GM18951 (cell line): ENCODE measurements around the gene FNIP1.
"Not testable (repeated sequence)": the region's sequence is repeated elsewhere in the genome, so short reads cannot be mapped to it uniquely, and the experiment has no call there.

Experiments
- POLR2A ChIP-seq: IDR thresholded peaks from 4 replicates; pipeline ENCODE4 v1.6.1; 2011; ENCODE audit warnings: mild to moderate bottlenecking; ENCODE audit not compliant: insufficient read length, insufficient read depth; ENCODE audit errors: extremely low read depth
- in situ Hi-C: fragments of 300-500 bp; cut with MboI; formaldehyde crosslinking; loops from one replicate; pipeline ENCODE4 v1.12.0; 2022; ENCODE audit warnings: low sequenced_read_pairs, mixed read lengths, inconsistent platforms; ENCODE audit not compliant: unreplicated experiment

FNIP1 gene

GRCh38 chr5:131795879-131796792 lies 681 bp downstream of the FNIP1 start:
- in situ Hi-C loops = no loop called here

GRCh38 chr5:131795228-131795627 lies 1.6 kb downstream of the FNIP1 start:
- no peak for TF ChIP-seq POLR2A
- in situ Hi-C loops = no loop called here

More at GRCh38 chr5:131795879-131796792, 681 bp downstream of the FNIP1 start:
- TF ChIP-seq POLR2A = no peak

DNA sequence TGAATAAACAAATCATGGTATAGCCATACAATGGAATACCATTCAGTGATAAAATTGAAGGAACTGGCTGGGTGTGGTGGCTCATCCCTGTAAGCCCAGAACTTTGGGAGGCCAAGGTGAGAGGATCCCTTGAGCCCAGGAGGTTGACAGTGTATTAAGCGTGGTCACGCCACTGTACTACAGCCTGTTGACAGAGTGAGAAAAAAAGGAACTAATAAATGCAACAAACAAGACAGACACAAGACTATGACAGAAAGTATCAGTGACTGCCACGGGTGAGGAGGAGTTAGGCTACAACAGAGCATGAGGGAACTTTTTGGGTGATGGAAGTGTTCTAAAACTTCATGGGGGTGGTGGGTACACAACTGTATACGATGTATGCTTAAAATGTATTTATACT lies 2.2 kb downstream of the FNIP1 start:
- TF ChIP-seq POLR2A = no peak
- in situ Hi-C loops = no loop called here

DNA sequence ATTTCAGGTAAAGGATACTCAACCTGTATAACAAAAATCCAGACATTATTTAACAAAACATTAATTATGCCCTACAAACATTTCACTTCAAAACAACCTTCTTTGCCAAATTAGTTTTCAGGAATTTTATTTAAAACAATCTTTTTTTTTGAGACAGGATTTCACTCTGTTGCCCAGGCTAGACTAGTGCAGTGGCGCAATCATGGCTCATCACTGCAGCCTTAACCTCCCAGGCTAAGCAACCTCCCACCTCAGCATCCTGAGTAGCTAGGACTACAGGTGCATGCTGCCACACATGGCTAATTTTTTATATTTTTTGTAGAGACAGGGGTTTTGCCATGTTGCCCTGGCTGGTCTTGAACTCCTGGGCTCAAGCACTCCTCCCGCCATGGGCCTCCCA lies 3.9 kb downstream of the FNIP1 start:
- TF ChIP-seq POLR2A = no peak
- in situ Hi-C loops = no loop called here

DNA sequence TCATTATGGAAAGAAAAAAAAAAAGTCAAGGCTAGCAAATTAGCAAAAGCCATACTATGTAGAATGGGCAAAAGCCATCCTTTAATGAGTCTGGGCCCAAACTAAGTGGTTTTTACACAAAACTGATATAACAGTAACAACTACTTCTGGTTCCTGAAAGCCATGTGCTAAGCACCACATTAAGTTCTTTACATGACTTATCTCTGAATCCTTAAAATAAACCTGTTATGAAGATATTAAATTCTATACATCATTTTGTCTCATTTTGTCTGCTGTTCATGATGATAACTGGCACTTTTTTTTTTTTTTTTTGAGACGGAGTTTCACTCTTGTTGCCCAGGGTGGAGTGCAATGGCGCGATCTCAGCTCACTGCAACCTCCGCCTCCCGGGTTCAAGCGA lies 5.0 kb downstream of the FNIP1 start:
- in situ Hi-C loops = no loop called here
- no peak for TF ChIP-seq POLR2A

DNA sequence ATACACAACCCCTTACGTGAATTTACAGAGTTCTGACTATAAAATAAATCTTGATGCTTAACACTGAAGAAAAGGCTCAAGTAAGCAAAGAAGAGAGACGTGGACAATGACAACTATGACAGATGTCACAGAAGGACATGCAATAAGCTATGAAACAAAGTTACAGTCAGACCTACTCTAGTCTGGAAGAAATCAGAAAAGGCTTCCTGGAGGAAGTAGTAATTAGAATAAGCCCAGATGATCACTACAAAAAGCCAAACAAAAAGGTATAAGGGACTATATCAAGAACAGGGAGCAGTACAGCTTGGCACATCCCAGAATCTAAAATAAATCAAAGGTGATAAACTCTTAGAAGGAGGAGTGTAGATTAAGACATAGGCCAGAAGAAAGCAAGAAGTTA lies 6.3 kb downstream of the FNIP1 start:
- in situ Hi-C loops = no loop called here
- TF ChIP-seq POLR2A = no peak

GRCh38 chr5:131789765-131790164 lies 7.1 kb downstream of the FNIP1 start:
- in situ Hi-C loops = no loop called here
- TF ChIP-seq POLR2A = no peak

GRCh38 chr5:131787736-131788135 lies 9.1 kb downstream of the FNIP1 start:
- no peak for TF ChIP-seq POLR2A

DNA sequence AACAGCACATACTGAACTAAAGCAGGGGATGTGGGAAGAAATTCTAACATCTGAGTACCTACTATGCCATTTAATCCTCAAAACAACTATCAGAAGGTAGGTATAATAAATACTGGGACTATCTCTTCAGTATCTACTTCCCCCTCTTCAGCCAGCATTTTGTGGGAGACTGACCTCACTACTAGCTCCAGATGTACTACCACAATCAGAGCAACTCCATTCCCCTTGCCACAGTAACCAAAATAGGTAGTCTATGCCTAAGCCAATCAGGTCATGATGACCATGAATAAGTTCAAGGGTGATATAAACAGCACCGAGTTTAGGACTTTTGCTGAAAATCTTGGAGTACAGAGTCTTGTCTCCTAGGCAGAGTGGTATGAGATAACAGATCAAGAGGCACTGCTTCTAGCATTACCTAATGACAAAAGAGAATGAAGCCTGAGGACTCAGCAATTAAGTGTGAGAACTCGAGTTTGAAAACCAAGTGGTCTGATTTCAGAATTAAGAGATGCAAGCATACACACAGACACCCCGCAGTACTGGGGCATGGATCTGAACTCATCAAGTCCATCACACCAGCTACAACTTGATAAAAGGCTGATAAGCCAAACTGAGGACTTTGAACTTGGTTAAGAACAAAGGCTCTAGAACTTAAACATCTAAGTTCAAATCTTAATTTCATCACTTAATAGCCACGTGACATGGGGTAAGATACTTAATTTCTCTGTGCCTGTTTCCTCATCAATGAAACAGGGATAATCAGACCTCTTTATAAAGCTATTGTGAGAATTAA lies 9.7 kb downstream of the FNIP1 start:
- TF ChIP-seq POLR2A = no peak
- in situ Hi-C loops = no loop called here

More at GRCh38 chr5:131787736-131788135, 9.1 kb downstream of the FNIP1 start:
- in situ Hi-C loops = no loop called here

DNA sequence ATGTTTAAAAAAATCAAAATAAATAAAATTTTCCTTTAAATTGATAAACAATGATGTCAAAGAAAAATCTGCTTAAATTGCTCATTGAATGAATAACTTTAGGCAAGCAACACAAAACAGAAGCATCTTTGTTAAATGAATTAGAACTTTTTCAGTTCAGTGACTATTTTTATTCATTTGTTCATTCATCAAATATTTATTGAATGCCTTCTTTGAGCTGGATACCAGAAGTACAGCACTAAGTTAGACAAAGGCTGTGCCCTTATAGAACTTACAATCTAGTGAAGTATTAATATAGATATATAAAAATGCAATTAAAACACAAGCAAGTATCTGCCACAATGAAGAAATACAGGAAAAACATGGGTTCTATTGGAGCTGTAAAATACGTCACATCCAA lies 10.8 kb downstream of the FNIP1 start:
- in situ Hi-C loops = no loop called here
- TF ChIP-seq POLR2A = no peak

DNA sequence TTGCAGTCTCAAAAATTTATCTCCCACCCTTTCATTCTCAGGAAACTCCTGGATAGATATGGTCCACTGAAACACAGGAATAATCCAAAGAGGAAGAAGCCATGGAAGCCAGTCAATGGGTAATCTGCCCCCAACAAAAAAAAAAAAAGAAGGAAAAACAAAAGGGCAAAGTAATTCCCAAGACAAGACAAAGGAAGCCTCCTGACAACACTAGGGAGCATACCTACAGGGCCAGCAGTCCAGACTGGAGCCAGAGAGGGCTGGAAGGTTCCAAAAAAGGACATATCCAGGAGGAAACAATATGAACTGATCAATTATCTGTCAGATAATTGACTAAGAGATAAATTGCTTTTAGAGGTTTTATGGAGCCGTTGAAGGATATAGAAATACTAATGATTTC lies 12.9 kb downstream of the FNIP1 start:
- in situ Hi-C loops = no loop called here
- TF ChIP-seq POLR2A = no peak

DNA sequence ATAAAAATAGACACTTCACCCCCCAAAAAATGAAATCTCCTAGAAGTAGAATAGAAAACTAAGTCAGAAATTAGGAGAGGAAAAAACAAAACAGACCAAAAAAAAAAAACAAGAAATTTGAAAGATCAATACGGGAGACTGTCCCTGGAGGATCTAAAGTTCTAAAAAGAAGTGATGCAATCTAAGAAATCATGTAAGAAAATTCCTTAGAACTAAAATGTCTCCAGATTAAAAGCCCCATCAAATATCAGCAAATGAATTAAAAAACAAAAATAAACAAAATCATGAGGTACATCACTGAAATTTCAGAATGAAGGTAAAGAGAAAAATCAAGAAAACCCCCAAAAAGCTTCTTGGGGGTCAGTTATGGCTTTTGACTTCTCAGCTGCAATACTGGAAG lies 13.5 kb downstream of the FNIP1 start:
- no peak for TF ChIP-seq POLR2A
- in situ Hi-C loops = no loop called here

DNA sequence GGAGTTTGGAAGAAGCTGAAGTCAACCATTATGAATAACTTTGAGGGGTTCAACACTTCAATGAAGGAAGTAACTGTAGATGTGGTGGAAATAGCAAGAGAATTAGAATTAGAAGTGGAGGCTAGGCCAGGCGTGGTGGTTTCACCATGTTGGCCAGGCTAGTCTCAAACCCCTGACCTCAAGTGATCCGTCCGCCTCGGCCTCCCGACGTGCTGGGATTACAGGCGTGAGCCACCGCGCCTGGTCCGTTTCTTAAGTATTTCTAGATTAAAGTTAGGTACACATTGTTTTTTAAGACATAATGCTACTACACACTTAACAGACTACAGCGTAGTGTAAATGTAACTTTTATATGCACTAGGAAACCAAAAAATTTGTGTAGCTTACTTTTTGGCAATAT lies 14.1 kb downstream of the FNIP1 start:
- in situ Hi-C loops = no loop called here
- no peak for TF ChIP-seq POLR2A

- in situ Hi-C loops = not testable (repeated sequence)
Observed at GRCh38 chr5:131778141-131778540, 18.7 kb downstream of the FNIP1 start.
